Fibroblast of peridontal ligament (primary cell): Measurements from ENCODE around the gene RAD54L.
"Not testable (repeated sequence)": the region's sequence is repeated elsewhere in the genome, so short reads cannot be mapped to it uniquely, and the experiment has no call there.

ENCODE experiments used
- DNase-seq: peaks from one replicate; pipeline ENCODE4 v3.0.0-alpha.2; 2010; ENCODE audit errors: extremely low read depth

The RAD54L gene

GRCh38 chr1:46285730-46286477 is 38.3 kb downstream of the RAD54L start:
- no peak for DNase-seq

GRCh38 chr1:46288485-46289133 is 41.0 kb downstream of the RAD54L start:
- DNase-seq: peak; percentile 28

- DNase-seq: no peak
Measured at GRCh38 chr1:46289134-46289494, 41.6 kb downstream of the RAD54L start.

GRCh38 chr1:46289976-46290375 is 42.4 kb downstream of the RAD54L start:
- DNase-seq: peak; percentile 26

GRCh38 chr1:46295306-46295705 is 47.7 kb downstream of the RAD54L start:
- DNase-seq: no peak

GRCh38 chr1:46298387-46298786 is 50.8 kb downstream of the RAD54L start:
- no peak for DNase-seq

GRCh38 chr1:46300673-46301405 is 53.3 kb downstream of the RAD54L start:
- DNase-seq: peak; percentile 56

GRCh38 chr1:46301406-46301807 is 53.8 kb downstream of the RAD54L start:
- peak; percentile 31 for DNase-seq

- peak; percentile 57 for DNase-seq
Measured at GRCh38 chr1:46301808-46302640, 54.5 kb downstream of the RAD54L start.

- DNase-seq: no peak
Measured at GRCh38 chr1:46302641-46303037, 55.1 kb downstream of the RAD54L start.

- DNase-seq: peak; percentile 98
Measured at GRCh38 chr1:46303038-46303871, 55.7 kb downstream of the RAD54L start, which contains the start of the genes LRRC41 and UQCRH. Gene LRRC41 (minus strand): TSS chr1:46303616. CDS start chr1:46303322, 294 bp downstream. Gene UQCRH (plus strand): TSS chr1:46303698. CDS start chr1:46303767, 69 bp downstream.

- DNase-seq: peak; percentile 16
Measured at GRCh38 chr1:46303872-46304326, 56.3 kb downstream of the RAD54L start.

GRCh38 chr1:46306159-46306530 is 58.6 kb downstream of the RAD54L start:
- DNase-seq: no peak

GRCh38 chr1:46309401-46310159 is 62.0 kb downstream of the RAD54L start:
- DNase-seq: no peak

- no peak for DNase-seq
Measured at GRCh38 chr1:46310321-46310720, 62.8 kb downstream of the RAD54L start.

- DNase-seq: peak; percentile 51
Measured at GRCh38 chr1:46315669-46316403, 68.3 kb downstream of the RAD54L start.

GRCh38 chr1:46317323-46317722 is 69.8 kb downstream of the RAD54L start:
- no peak for DNase-seq

GRCh38 chr1:46319301-46319700 is 71.7 kb downstream of the RAD54L start:
- DNase-seq: not testable (repeated sequence)
